MG63 (cell line): ENCODE results near the gene DGKI. TPM values are rescaled to one million over a fixed set of nuclear protein-coding genes. Genes with fewer than 3 reads are reported as not detected.

Experiments
- DNase-seq: peaks from one replicate; pipeline ENCODE4 v3.0.0-alpha.2; 2020
- H3K27me3 ChIP-seq: fragments of 250-450 bp; sonication (Bioruptor Pico); 2 replicates; pipeline ENCODE4 v1.5.1; 2020; ENCODE audit warnings: mild to moderate bottlenecking, moderate library complexity
- H3K36me3 ChIP-seq: fragments of 250-450 bp; sonication (Bioruptor Pico); 2 replicates; pipeline ENCODE4 v1.5.1; 2020; ENCODE audit warnings: mild to moderate bottlenecking, moderate library complexity
- H3K4me3 ChIP-seq: fragments of 250-450 bp; sonication (Bioruptor Pico); 2 replicates; pipeline ENCODE4 v1.5.1; 2020; ENCODE audit warnings: mild to moderate bottlenecking, moderate library complexity
- H3K9me3 ChIP-seq: fragments of 250-450 bp; sonication (Bioruptor Pico); 2 replicates; pipeline ENCODE4 v1.5.1; 2020; ENCODE audit warnings: mild to moderate bottlenecking, moderate library complexity
- total RNA-seq: library from RNA; depleted of rRNA; stranded (reverse); fragments of >200 nt; shearing (Covaris generic); gene quantifications from 2 replicates; pipeline ENCODE4 v1.2.3, GENCODE V29; 2014; ENCODE audit warnings: low replicate concordance

Gene DGKI
- total RNA-seq, 1 experiment from 2014 or later, result 0.43 TPM

DNA sequence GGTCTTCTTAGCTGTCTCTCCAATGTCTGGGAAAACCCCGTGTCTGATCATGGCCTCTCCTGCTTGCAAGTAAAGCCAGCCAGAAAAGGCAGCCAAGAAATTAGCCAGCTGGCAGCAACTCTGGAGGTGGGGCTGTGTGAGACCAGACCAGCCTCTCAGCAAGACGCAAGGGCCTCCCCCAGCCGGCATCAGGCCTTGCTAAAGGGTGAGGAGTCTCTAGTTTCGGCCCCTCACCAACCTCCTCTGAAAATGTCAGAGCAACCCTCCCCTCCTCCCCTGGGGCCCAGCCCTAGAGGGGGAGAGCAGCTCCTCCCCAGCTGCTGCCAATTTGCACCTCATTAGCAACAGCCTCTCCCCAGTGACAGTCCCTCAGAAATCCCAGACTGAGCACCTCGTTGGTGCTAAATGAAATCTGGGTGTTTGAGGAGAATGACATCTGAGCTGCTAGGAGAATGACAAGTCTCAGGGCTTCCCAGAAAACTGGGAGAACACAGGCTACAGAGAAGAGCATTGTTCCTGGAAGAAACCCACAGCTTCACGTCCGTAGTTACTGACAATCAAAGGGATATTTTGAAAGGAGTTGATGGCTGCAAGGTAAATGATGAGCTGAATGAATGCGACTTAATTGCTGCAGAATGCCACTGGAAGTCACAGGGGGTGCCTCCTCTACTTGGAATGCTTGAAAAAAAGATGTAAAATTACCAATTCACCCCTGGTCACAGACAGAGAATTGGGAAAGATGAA lies 25.9 kb downstream of the DGKI start:
- peak; percentile 86 for DNase-seq

DNA sequence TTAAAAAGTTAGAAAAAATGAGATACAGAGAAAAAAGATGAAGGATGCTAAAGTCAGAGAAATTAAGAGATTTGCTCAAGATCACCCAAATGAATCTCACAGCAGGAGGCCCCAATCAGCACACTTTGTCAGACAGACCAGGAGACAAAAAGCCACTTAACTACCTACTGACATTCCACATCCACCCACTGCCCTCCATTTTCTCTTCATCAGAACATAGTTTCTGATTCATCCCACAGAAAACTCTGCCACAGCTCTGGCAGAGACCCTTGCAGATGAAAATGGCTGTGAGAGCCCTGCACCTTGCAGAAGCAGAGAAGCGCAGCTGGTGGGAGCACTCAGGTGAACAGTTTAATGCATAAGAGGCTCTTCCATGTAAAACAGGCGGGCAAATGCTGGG lies 26.6 kb downstream of the DGKI start:
- DNase-seq, result no peak
- Histone ChIP-seq H3K36me3 (no peaks in the 10 kb centered on the region), H3K4me3 (no peak overlapping the region), H3K9me3 (no peaks in the 10 kb centered on the region), H3K27me3 (no peaks in the 10 kb centered on the region)

More for the DNA sequence above, 25.9 kb downstream of the DGKI start:
- Histone ChIP-seq H3K9me3 (no peaks in the 10 kb centered on the region), H3K4me3 (no peak overlapping the region), H3K36me3 (no peaks in the 10 kb centered on the region), H3K27me3 (no peaks in the 10 kb centered on the region)

GRCh38 chr7:137818036-137818435 lies 28.7 kb downstream of the DGKI start:
- Histone ChIP-seq H3K27me3 (no peaks in the 10 kb centered on the region), H3K36me3 (no peaks in the 10 kb centered on the region), H3K9me3 (no peaks in the 10 kb centered on the region), H3K4me3 (no peak overlapping the region)
- peak; percentile 38 for DNase-seq

GRCh38 chr7:137816696-137817320 lies 30.0 kb downstream of the DGKI start:
- no peaks in the 10 kb centered on the region for H3K27me3 ChIP-seq
- DNase-seq, result no peak
- no peak overlapping the region for H3K4me3 ChIP-seq
- H3K36me3 ChIP-seq, result no peaks in the 10 kb centered on the region
- H3K9me3 ChIP-seq, result no peaks in the 10 kb centered on the region

DNA sequence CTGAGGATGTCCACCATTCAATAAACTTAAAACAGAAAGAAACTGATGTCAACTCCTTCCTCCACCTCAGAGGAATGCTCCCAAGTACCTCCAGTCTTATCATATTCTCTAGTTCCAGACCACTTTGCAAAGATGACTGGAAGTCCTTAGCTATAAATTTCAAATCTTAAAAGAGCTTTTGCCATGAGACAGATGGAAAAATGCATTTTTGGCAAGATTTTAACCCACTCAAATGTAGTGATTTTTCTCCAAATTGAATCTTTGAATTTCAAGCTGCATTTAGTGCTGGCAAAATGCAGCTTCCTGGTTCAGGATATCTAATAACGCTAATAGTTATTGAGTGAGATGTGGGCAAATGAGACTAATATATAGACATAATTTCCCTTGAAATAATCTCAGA lies 33.2 kb downstream of the DGKI start:
- no peaks in the 10 kb centered on the region for H3K36me3 ChIP-seq
- H3K9me3 ChIP-seq, result no peaks in the 10 kb centered on the region
- no peak for DNase-seq
- H3K27me3 ChIP-seq, result no peaks in the 10 kb centered on the region
- no peak overlapping the region for H3K4me3 ChIP-seq

DNA sequence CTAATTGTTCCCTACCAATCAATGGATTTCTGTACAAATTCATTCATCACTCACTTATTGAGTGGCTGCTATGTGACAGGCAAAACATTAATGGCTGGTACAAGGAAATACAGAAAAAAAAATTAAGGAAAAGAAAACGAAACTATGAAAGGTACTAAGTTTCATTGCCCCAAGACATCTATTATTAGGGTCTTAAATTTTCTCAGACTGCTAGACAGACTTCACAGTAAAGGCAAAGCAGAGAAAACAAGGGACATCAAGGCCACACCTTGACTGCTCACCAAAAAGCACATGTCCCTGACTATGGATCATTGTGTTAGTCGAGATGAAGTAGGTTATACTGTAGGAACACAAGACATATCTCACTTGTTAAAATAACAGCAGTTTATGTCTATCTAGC lies 36.5 kb downstream of the DGKI start:
- no peaks in the 10 kb centered on the region for H3K9me3 ChIP-seq
- H3K36me3 ChIP-seq, result no peaks in the 10 kb centered on the region
- DNase-seq, result no peak
- no peak overlapping the region for H3K4me3 ChIP-seq
- no peaks in the 10 kb centered on the region for H3K27me3 ChIP-seq

DNA sequence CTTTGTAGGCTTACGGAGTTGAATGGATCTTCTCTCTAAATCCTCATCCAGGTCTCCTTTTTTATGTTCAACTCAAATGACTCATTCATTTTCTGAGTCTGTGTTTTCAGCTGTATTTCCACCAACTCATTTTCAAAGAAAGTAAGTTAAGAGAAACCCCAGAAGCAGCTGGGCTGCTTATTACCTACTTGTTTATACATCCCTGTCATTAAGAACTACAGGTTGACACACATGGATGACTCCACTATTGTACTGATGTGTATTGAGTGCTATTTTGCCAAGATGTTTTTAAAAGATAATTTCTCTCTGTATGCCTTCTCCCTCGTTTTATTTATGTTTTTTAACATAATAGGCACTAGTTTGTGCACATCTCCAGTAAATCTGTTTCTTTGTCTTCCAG lies 41.9 kb downstream of the DGKI start:
- Histone ChIP-seq H3K27me3 (no peaks in the 10 kb centered on the region), H3K4me3 (no peak overlapping the region), H3K36me3 (no peaks in the 10 kb centered on the region), H3K9me3 (no peaks in the 10 kb centered on the region)
- no peak for DNase-seq

GRCh38 chr7:137801491-137801890 lies 45.3 kb downstream of the DGKI start:
- H3K9me3 ChIP-seq, result no peaks in the 10 kb centered on the region
- no peaks in the 10 kb centered on the region for H3K36me3 ChIP-seq
- no peaks in the 10 kb centered on the region for H3K27me3 ChIP-seq
- H3K4me3 ChIP-seq, result no peak overlapping the region
- DNase-seq, result no peak

GRCh38 chr7:137801003-137801402 lies 45.8 kb downstream of the DGKI start:
- Histone ChIP-seq H3K36me3 (no peaks in the 10 kb centered on the region), H3K27me3 (no peaks in the 10 kb centered on the region), H3K9me3 (no peaks in the 10 kb centered on the region), H3K4me3 (no peak overlapping the region)
- DNase-seq, result no peak

GRCh38 chr7:137798073-137798763 lies 48.6 kb downstream of the DGKI start:
- Histone ChIP-seq H3K27me3 (no peaks in the 10 kb centered on the region), H3K9me3 (no peaks in the 10 kb centered on the region), H3K36me3 (no peaks in the 10 kb centered on the region), H3K4me3 (no peak overlapping the region)
- DNase-seq, result no peak

- DNase-seq, result no peak
- no peak overlapping the region for H3K4me3 ChIP-seq
- no peaks in the 10 kb centered on the region for H3K36me3 ChIP-seq
- no peaks in the 10 kb centered on the region for H3K9me3 ChIP-seq
- H3K27me3 ChIP-seq, result no peaks in the 10 kb centered on the region
Measured at GRCh38 chr7:137795211-137795610, 51.6 kb downstream of the DGKI start.

DNA sequence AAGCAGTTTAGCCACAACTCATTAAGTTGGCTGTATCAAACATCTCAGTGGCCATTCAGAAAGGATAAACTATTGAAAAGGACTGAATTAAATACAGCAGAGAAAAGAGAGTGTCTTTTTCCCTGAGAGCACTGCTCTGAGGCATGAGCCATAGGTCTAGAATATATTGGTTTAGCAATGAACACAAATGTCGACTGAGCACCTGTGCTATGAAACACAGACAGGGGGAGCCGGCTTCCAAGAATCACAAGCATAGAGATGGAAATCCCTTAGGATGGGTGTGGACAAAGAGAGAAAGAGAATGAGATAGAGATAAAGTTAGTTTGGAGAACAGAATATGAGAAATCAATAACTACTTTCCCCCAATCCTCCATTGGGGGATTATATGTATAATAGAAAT lies 54.8 kb downstream of the DGKI start:
- no peak for DNase-seq
- Histone ChIP-seq H3K4me3 (no peak overlapping the region), H3K36me3 (no peaks in the 10 kb centered on the region), H3K9me3 (no peaks in the 10 kb centered on the region), H3K27me3 (no peaks in the 10 kb centered on the region)

DNA sequence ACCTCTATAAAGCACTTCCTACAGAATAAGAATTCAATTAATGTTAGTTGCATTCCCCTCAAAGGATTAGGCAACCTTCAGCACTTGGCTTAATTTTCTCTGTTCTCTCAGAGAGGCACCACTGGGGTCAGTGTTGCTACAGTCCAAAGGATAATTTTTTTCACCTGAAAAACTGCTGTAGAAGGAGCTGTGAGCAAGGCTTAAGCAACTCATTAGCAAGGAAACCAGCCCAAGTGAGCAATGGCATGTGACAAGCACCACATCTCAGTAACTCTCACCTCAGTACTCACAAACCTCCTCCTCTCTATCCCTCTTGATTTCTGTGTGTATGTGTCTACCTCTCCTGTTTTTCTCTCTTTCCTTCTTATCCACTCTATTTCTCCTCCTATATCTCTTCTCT lies 55.9 kb downstream of the DGKI start:
- DNase-seq, result no peak
- Histone ChIP-seq H3K4me3 (no peak overlapping the region), H3K9me3 (no peaks in the 10 kb centered on the region)

DNA sequence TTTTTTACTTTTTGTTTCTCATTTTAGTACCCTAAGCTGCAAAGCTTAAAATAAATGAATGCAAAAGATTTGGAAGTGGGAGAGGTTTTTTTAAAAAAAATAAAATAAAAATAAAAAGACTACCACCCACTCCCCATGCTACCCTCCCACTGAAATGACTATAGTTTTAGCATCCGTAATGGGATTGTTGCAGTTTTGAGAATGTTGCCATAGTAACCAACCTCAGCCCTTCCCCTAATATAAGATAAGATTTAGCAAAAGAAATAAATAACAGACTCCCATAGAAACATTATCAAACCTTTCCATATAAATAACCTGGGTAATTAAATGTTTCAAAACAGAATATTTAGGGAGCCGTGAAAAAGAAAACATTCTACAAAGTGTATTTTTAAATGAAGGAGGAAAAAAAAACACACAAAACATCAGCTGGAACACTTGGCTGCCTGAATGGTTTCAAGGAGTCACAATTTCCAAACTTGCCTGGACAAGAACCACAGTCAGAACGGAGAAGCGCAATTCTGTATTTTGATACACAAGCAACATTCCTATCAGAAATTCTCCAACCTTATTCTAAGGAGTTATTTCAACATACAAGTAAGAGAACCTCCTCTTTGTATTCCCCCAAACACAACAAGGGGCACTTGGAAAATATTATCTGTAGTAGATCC lies 57.4 kb downstream of the DGKI start:
- DNase-seq, result no peak
- Histone ChIP-seq H3K27me3 (no peaks in the 10 kb centered on the region), H3K9me3 (no peaks in the 10 kb centered on the region), H3K4me3 (no peak overlapping the region), H3K36me3 (no peaks in the 10 kb centered on the region)

More for the DNA sequence above, 55.9 kb downstream of the DGKI start:
- Histone ChIP-seq H3K36me3 (no peaks in the 10 kb centered on the region), H3K27me3 (no peaks in the 10 kb centered on the region)

GRCh38 chr7:137787301-137787976 lies 59.3 kb downstream of the DGKI start:
- Histone ChIP-seq H3K27me3 (no peaks in the 10 kb centered on the region), H3K36me3 (no peaks in the 10 kb centered on the region), H3K4me3 (no peak overlapping the region), H3K9me3 (no peaks in the 10 kb centered on the region)
- DNase-seq, result no peak

DNA sequence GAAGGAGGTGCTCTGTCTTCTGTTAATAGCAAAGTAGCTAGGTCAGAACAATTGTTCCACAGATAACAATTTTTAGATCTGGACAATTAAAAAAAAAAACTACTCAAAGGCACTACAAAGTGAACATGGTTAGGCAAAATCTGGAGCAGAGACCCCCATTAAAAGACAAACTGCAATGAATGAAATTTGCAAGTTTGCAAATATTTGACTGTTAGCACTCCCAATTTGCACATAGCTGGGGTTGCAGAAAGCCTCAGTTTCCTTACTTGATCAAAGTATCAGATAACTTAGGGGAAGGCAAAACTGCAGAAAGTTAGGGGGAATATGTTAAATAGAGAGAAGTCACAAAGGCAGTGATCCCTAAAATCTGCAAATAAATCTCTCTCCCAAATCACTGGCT lies 68.3 kb downstream of the DGKI start:
- DNase-seq, result no peak
- Histone ChIP-seq H3K4me3 (no peak overlapping the region), H3K9me3 (no peaks in the 10 kb centered on the region), H3K36me3 (no peaks in the 10 kb centered on the region), H3K27me3 (no peaks in the 10 kb centered on the region)

DNA sequence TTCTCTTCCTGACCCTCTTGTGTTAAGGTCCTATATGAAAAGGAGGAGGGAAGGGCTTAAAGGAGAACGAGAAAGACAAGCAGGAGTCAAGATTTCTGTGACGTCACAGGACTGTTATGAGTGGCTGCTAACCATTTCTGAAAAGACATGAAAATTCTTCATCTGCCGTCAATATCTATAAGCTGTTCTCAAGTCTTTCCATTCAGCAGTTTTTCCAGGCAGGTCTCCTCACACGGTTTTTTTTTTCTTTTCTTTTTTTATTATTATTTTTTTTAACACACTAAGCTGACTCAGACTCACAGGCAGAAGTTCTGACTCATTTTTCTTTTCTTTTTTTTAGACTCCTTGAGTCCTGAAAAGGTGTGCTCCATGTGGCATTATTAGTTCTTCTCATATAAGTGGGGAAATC lies 72.0 kb downstream of the DGKI start:
- Histone ChIP-seq H3K4me3 (no peak overlapping the region), H3K9me3 (no peaks in the 10 kb centered on the region), H3K27me3 (no peaks in the 10 kb centered on the region), H3K36me3 (no peaks in the 10 kb centered on the region)
- no peak for DNase-seq
